GM20431 (cell line): ENCODE data around the gene HNRNPAB.

Experiments
- in situ Hi-C: fragments of 300-500 bp; cut with MseI, MboI; formaldehyde crosslinking; loops from one replicate; pipeline ENCODE4 v1.15.0; 2020; ENCODE audit warnings: low sequenced_read_pairs; ENCODE audit not compliant: unreplicated experiment

HNRNPAB gene

DNA sequence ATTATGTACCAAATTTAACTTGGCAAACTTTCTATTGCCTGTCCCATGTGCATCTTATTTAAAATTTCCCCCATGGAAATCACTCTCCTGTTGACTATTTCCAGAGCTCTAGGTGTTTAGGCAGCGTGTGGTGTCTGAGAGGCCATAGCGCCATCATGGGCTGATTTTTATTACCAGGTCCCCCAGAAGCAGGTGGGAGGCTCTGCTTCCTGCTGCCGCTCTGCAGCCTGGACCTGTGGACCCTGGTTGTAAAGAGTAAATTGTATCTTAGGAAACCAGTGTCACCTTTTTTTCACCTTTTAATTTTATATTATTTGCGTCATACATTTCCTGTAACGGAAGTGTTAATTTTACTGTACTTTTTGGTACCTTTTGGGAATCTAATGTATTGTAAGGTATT, 6.4 kb downstream of the HNRNPAB start:
- in situ Hi-C loops = no loop called here

DNA sequence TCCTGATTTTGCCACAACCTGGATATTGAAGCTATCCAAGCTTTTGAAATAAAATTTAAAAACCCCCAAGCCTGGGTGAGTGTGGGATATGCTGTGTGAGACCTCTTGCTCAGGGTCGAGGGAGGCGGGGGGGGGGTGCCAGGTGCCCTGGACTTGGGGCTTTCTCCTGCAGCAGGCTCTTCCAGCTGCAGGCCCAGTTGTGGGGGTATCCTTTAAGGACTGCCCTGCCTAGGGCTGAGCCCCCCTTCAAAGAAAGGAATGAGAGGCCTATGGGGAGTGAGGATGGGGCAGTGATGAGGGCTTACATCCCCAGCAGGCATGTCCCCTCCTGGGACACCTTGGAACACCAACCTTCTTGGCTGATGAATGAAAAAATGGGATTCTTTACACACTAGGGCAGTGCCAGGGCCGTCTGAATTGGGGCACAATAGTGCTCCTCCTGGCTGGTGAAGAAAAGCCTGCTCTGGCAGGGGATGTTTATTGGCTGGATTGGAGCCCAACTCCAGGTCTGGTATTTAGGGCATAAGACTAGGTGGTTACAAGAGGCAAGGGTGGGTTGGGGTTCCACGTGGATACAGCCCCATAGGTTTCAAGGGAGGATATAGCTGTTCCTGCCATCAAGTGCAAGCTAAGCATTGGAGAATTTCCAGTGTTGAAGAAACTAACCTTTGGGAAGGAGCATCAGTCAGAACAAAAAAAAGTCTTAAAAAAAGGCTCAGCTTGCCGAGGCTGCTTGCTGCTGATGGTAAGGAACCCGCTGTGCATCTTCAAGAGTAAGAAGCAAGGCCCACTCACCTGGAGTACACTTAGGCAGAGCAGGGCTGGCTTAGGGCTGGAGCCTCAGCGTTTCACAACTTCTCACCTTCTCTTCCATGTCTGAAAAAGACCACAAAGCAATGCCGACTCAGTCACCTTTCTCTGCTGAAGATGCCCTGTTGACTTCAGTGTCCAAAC, 7.0 kb downstream of the HNRNPAB start:
- in situ Hi-C loops = no loop called here

- in situ Hi-C loops = no loop called here
Observed at GRCh38 chr5:178212241-178213002, 8.1 kb downstream of the HNRNPAB start.

DNA sequence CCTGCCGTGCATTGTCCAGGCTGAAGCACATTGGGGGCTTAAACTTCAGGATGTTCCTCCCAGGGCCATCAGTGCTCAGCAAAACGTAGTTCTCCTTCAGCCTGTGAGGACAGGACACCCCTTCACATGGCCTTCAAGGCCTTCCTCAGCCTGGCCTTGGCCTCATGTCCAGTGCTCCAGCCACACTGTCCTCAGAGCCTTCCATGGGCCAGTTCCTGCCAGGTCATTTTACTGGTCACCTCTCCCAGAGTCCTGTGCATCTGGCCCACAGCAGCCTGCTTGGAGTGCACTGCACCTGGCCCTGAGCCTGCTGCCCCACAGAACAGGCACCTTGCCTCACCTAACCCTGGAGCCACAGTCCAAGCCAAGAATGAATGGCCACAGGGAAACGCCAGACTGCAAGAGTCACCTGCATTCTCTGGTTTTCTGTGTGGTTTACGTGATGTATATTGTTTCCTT, 8.7 kb downstream of the HNRNPAB start:
- in situ Hi-C loops = no loop called here

- in situ Hi-C loops = no loop called here
Observed at GRCh38 chr5:178213748-178214151, 9.4 kb downstream of the HNRNPAB start.

GRCh38 chr5:178214160-178214803, 9.9 kb downstream of the HNRNPAB start:
- in situ Hi-C loops = no loop called here

GRCh38 chr5:178215280-178216002, 11.1 kb downstream of the HNRNPAB start:
- in situ Hi-C loops = no loop called here

DNA sequence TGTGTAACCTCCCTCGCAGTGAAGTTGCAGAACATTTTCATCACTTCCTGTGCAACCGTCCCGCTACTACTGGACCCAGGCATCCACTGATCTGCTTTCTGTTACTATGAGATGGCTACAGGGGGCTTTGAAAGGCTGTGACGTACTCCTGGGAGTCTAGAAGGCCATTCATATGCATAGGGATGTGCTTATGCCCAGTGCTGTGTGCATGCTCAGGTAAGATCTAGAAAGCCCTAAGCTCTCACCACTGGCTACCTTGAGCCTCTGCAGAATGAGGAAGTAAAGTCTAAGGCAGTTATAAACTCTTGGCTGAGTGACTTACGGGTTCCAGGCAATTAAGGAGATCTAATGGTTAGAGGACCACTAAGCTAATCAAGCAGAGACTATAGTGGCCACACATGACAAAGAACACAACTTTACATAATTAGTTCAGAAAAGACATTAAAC, 11.8 kb downstream of the HNRNPAB start:
- in situ Hi-C loops = no loop called here

DNA sequence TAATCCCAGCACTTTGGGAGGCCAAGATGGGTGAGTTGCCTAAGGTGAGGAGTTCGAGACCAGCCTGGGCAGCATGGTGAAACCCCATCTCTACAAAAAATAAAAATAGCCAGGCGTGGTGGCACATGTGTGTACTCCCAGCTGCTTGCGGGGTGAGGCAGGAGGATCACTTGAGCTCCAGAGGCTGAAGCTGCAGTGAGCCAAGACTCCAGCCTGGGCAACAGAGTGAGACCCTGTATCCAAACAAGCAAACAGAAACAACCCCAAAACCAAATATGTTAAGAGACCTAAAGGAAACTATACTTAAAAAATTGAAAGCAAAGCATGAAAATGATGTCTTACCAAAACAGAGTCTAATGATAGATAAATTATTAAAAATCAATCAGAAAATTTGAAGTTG, 12.4 kb downstream of the HNRNPAB start:
- in situ Hi-C loops = no loop called here

GRCh38 chr5:178218237-178218776, 14.0 kb downstream of the HNRNPAB start:
- in situ Hi-C loops = no loop called here

- in situ Hi-C loops = no loop called here
Observed at GRCh38 chr5:178218827-178219226, 14.5 kb downstream of the HNRNPAB start.

- in situ Hi-C loops = no loop called here
Observed at GRCh38 chr5:178221282-178221681, 16.9 kb downstream of the HNRNPAB start.

DNA sequence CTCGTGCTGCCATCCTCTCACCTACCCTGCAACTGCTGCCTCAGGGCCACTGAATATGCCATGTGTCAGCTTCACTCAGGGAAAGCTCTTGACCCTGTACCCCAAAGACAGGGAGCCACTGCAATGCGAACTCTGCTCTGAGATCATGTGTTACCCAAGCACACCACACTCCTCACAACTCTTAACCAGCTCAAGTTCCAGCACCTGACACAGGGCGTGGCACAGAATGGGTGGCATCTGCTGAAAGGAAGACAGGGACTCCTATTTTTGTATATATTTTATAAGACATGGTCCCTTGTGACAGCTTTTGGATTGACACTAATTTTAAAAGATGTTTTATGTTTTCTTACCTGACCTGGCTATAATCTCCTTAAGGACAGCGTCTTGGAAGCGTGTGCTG, 17.5 kb downstream of the HNRNPAB start:
- in situ Hi-C loops = no loop called here

- in situ Hi-C loops = no loop called here
Observed at GRCh38 chr5:178222292-178222691, 18.0 kb downstream of the HNRNPAB start.

DNA sequence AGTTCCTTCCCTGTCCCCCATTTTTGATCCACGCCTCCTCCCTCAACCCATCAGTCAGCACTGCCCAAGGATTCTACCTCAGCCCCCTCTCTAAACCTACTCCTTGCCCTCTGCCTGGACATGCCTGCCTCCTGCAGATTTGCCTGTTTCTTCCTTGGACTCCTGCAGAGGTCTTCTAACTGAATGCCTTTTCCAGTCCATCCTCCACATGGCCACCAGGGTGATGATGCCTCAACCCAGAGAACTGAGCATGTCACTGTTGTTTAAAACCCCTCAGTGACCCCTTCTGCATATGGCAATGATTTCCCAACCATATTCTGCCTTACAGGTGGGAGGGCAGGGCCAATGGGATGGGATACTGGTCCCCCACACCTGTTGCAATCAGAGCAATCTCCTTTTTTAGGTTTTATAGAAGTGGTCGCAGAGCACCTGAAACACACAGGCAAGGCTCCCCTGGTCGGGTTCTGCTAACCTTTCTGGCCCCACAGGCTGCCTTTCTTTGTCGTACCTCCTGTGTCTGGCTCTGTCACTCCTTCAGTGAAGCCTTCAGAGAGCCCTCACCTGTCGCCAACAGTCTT, 19.0 kb downstream of the HNRNPAB start:
- in situ Hi-C loops = no loop called here

DNA sequence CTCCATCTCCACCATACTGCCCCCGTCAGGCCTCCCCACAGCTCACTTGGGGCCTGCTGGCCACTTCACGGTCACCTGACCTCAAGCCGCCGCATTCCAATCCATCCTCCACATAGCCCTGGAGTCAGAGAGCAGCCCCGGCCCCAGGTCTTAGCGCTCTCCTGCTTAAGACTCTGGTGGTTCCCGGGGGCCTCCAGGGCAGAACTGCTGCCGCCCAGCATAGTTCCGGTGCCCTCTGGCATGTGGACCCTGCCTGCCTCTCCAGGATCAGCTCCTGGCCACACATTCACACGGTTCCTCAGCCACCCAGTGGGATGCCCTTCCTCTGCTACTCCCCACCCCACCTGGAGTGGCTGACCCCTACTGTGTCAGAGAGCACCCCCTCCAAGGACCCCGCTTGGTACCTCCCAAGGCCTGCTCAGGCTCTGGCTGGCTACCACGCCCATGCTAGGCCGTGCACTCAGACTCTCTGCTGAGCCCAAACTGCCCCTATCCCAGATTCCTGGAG, 19.5 kb downstream of the HNRNPAB start:
- in situ Hi-C loops = no loop called here

DNA sequence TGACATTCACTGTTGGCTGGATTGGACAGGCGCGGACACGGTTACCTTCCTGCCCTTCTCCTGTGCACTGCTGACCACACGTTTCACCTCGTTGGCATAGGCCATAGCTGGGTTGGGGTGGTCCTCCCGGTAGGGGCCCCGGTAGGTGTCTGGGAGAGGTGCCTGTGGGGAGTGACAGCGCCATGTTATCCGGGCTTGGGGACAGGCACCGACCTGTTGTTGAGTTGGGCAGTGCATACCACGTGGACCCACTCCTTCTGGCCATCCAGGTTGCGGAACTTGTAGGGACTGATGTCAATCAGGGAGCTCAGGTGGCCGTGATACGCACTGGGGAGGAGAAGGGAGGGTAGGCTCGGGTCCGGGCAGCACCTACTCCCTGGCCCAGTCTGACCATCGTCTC, 20.1 kb downstream of the HNRNPAB start:
- in situ Hi-C loops = no loop called here

- in situ Hi-C loops = no loop called here
Observed at GRCh38 chr5:178225174-178225573, 20.8 kb downstream of the HNRNPAB start.

DNA sequence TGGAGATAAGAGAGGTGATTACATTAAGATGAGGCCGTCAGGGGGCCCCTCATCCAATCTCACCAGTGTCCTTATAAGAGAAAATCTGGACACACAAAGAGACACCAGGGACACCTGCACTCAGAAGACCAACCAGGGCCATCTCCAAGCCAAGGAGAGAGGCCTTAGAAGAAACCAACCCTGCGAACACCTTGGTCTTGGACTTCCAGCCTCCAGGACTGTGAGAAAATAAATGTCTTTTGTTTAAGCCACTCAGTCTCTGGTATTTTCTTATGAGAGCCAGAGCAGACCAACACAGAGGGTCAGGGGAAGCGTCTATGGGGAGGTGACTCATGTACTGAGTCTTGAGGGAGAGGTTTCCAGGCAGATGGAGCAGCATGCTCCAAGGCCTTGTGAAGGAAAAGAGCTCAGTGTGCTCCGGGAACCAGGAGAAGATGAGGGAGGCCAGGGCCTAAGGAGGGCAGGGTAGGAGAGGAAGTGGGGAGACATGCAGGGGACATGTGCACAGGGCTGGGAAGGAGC, 22.9 kb downstream of the HNRNPAB start:
- in situ Hi-C loops = no loop called here
